ENCODE data around the gene WFIKKN1. TPM values are rescaled to one million over a fixed set of nuclear protein-coding genes. Genes with fewer than 3 reads are reported as not detected.

The WFIKKN1 gene
- total RNA-seq, 2 donors from 2014 or later: 0.92 to 1.2 TPM

DNA sequence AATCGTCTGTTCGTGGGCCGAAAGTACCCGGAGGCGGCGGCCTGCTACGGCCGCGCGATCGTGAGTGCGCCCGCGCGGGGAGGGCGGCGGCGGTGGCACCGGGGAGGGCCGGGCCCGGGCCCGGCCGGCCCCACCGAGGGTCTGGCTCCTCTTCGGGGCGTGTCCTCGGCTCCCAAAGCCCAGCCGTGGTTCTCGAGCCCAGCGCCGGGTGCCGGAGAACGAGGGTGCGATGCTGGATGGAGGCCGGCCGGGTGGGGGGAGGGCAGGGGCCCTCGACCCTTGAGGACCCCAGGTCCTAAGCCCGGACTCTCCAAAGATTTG is 49.8 kb downstream of the WFIKKN1 start:
- no peak for DNase-seq (ENCODE audit: low spot score)
- Histone ChIP-seq H3K9me3 (no peaks in the 10 kb centered on the region), H3K27ac (peak overlapping the region; percentile 82 to 95), H3K4me1 (ENCODE audit: control insufficient read depth in 1 of 2, low read depth in 2 of 2) (peaks cover 33 to 56% of the 10 kb centered on the region in 2 donors), H3K4me3 (peak overlapping the region; percentile 83), H3K27me3 (replicated peaks; ENCODE audit: insufficient read depth) (no peaks in the 10 kb centered on the region), H3K36me3 (peaks cover 19% of the 10 kb centered on the region)
- TF ChIP-seq, protein P1, sequence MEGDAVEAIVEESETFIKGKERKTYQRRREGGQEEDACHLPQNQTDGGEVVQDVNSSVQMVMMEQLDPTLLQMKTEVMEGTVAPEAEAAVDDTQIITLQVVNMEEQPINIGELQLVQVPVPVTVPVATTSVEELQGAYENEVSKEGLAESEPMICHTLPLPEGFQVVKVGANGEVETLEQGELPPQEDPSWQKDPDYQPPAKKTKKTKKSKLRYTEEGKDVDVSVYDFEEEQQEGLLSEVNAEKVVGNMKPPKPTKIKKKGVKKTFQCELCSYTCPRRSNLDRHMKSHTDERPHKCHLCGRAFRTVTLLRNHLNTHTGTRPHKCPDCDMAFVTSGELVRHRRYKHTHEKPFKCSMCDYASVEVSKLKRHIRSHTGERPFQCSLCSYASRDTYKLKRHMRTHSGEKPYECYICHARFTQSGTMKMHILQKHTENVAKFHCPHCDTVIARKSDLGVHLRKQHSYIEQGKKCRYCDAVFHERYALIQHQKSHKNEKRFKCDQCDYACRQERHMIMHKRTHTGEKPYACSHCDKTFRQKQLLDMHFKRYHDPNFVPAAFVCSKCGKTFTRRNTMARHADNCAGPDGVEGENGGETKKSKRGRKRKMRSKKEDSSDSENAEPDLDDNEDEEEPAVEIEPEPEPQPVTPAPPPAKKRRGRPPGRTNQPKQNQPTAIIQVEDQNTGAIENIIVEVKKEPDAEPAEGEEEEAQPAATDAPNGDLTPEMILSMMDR (IDR thresholded peaks at IDR 0.05): no peak
- no peak for ATAC-seq (ENCODE audit: insufficient number of reproducible peaks, low FRiP score, low read depth)

DNA sequence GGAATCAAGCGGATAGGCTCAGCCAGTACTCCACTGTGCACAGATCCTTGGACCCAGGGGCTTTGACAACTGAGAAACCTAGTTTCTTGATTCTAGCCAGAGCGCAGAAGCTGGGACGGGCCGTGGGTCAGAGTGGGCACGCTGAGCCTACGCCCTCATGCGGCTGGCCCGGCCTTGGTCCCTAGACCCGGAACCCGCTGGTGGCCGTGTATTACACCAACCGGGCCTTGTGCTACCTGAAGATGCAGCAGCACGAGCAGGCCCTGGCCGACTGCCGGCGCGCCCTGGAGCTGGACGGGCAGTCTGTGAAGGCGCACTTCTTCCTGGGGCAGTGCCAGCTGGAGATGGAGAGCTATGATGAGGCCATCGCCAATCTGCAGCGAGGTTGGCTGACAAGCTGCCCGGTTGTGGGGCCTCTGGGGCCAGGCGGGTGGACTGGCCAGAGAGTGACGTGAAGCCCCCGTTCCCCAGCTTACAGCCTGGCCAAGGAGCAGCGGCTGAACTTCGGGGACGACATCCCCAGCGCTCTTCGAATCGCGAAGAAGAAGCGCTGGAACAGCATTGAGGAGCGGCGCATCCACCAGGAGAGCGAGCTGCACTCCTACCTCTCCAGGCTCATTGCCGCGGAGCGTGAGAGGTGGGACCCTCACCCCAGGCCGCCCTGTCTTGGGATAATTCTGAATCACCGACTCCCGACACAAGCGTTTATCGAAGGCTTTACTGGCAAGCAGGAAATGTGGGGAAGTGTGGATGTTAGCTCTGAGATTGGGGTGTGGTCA is 50.4 kb downstream of the WFIKKN1 start:
- H3K4me3 ChIP-seq: peak overlapping the region; percentile 83
- no peaks in the 10 kb centered on the region for H3K27me3 ChIP-seq (replicated peaks; ENCODE audit: insufficient read depth)
- H3K36me3 ChIP-seq: peaks cover 19% of the 10 kb centered on the region
- ATAC-seq (ENCODE audit: insufficient number of reproducible peaks, low FRiP score, low read depth) (no peak), DNase-seq (ENCODE audit: low spot score) (no peak)
- H3K9me3 ChIP-seq: no peaks in the 10 kb centered on the region
- TF ChIP-seq, protein P1 (IDR thresholded peaks at IDR 0.05): no peak
- H3K27ac ChIP-seq: peak overlapping the region; percentile 82 to 95
- peaks cover 33 to 52% of the 10 kb centered on the region in 2 donors for H3K4me1 ChIP-seq (ENCODE audit: control insufficient read depth in 1 of 2, low read depth in 2 of 2)

DNA sequence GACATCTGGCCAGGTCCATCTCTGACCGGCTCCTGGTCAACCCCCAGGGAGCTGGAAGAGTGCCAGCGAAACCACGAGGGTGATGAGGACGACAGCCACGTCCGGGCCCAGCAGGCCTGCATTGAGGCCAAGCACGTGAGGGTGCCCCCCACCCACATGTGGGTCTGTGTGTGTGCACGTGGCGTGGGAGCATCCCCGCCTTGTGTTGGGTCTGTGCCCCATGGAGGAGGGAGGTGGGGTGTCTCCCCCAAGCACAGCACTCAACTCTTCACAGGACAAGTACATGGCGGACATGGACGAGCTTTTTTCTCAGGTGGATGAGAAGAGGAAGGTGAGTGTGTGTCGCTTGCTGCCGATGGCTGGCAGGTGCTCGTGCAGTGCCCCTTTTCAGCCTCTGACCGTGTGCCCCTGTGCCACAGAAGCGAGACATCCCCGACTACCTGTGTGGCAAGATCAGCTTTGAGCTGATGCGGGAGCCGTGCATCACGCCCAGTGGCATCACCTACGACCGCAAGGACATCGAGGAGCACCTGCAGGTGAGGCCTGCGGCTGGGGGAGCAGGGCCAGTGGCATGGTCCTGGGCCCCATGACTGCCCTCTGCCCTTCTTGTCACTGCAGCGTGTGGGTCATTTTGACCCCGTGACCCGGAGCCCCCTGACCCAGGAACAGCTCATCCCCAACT is 51.1 kb downstream of the WFIKKN1 start:
- H3K27me3 ChIP-seq (replicated peaks; ENCODE audit: insufficient read depth): no peaks in the 10 kb centered on the region
- DNase-seq (ENCODE audit: low spot score): no peak
- TF ChIP-seq, protein P1 (IDR thresholded peaks at IDR 0.05): no peak
- peaks cover 33 to 50% of the 10 kb centered on the region in 2 donors for H3K4me1 ChIP-seq (ENCODE audit: control insufficient read depth in 1 of 2, low read depth in 2 of 2)
- no peak for ATAC-seq (ENCODE audit: insufficient number of reproducible peaks, low FRiP score, low read depth)
- no peak overlapping the region for H3K27ac ChIP-seq
- no peaks in the 10 kb centered on the region for H3K9me3 ChIP-seq
- peak overlapping the region; percentile 83 for H3K4me3 ChIP-seq
- H3K36me3 ChIP-seq: peaks cover 24% of the 10 kb centered on the region

DNA sequence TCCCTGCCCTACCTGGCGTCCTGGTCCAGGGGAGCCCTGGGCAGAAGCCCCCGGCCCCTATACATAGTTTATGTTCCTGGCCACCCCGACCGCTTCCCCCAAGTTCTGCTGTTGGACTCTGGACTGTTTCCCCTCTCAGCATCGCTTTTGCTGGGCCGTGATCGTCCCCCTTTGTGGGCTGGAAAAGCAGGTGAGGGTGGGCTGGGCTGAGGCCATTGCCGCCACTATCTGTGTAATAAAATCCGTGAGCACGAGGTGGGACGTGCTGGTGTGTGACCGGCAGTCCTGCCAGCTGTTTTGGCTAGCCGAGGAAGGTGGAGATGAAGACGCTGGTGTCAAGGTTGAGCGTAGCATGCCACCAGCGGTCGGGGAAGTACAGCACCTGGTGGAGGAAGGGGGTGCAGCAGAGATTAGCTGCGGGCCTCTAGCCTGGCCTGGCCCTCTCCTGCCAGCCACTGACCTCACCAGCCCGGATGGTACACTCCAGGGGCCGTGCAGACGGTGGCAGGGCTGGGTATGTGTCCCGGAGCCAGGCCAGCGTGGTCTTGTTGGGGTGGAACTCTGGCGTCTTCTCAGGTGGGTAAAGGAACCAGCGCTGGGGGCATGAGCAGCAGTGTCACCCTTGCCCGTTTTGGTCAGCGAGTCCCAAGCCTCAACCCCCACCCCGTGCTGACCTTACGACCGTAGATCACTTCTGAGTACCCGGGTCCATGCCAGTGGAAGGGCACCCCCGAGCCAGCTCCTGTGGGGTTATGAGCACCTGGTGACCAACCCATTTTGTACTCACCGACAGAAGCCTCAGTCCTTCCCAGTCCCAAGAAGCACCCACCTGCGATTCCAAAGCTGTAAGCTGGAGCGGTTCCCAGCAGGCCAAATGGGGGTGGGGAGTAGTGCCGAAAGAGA is 52.0 kb downstream of the WFIKKN1 start:
- no peaks in the 10 kb centered on the region for H3K27me3 ChIP-seq (replicated peaks; ENCODE audit: insufficient read depth)
- H3K27ac ChIP-seq: no peak overlapping the region
- TF ChIP-seq, protein P1 (IDR thresholded peaks at IDR 0.05): no peak
- peaks cover 25% of the 10 kb centered on the region for H3K36me3 ChIP-seq
- ATAC-seq (ENCODE audit: insufficient number of reproducible peaks, low FRiP score, low read depth): no peak
- H3K9me3 ChIP-seq: no peaks in the 10 kb centered on the region
- peaks cover 33 to 50% of the 10 kb centered on the region in 2 donors for H3K4me1 ChIP-seq (ENCODE audit: control insufficient read depth in 1 of 2, low read depth in 2 of 2)
- H3K4me3 ChIP-seq: peak overlapping the region; percentile 87
- no peak for DNase-seq (ENCODE audit: low spot score)

Measured in thoracic aorta (tissue), 2 donors.